HepG2 (cell line): ENCODE data around the gene SLC24A2.

Experiments used
- CEBPG ChIP-seq: IDR thresholded peaks from 2 replicates; pipeline ENCODE4 v1.6.1; 2016
- CTCF ChIP-seq: sonication (generic); formaldehyde crosslinking; IDR thresholded peaks from 2 replicates; pipeline ENCODE4 v1.5.0; 2020; ENCODE audit warnings: mild to moderate bottlenecking, missing genetic modification reagents, moderate library complexity
- POLR2A ChIP-seq, 2 experiments: IDR thresholded peaks; 2 replicates each; pipeline ENCODE4 v1.6.1; 2011; ENCODE audit warnings: low read depth in 2 of 2, low read length in 2 of 2, mild to moderate bottlenecking in 1 of 2, moderate library complexity in 1 of 2; ENCODE audit not compliant: insufficient read depth in 1 of 2
- TAF1 ChIP-seq: sonication (generic); formaldehyde crosslinking; IDR thresholded peaks from 2 replicates; pipeline ENCODE4 v1.4.0; 2020; ENCODE audit warnings: missing genetic modification reagents

- TF ChIP-seq POLR2A (IDR thresholded peaks at IDR 0.05; ENCODE audit: insufficient read depth in 1 of 2, low read depth in 2 of 2, low read length in 2 of 2) = no peak
- TF ChIP-seq CEBPG = no peak
- TF ChIP-seq CTCF (CRISPR knock-in tag) = no peak
- no peak for TF ChIP-seq TAF1 (CRISPR knock-in tag)
These were observed 15.6 kb upstream of the SLC24A2 start for GRCh38 chr9:19804431-19804830.
